ENCODE data around the gene NECTIN4.

- TF ChIP-seq CTCF (IDR thresholded peaks at IDR 0.05; ENCODE audit: poor library complexity) (no peak), EZH2 (IDR thresholded peaks at IDR 0.05; ENCODE audit: borderline replicate concordance) (no peak), EZH2phosphoT487 (IDR thresholded peaks at IDR 0.05; ENCODE audit: low read depth, severe bottlenecking, unreplicated experiment) (no peak)
Measured at GRCh38 chr1:161039154-161039545, 50.2 kb downstream of the NECTIN4 start.

All from hepatocyte (in vitro differentiated cells).